Cardiac atrium fibroblast (primary cell): ENCODE measurements around the gene IL4. TPM values are rescaled to one million over a fixed set of nuclear protein-coding genes. Genes with fewer than 3 reads are reported as not detected.

ENCODE experiments used
- total RNA-seq: library from RNA; depleted of rRNA; stranded (reverse); fragments of >200 nt; gene quantifications from 2 replicates; pipeline ENCODE4 v1.2.3, GENCODE V29; 2015

Gene IL4
- not detected in 2 replicates for total RNA-seq

GRCh38 chr5:132673939-132674630 is at the start of gene IL4:
IL4 (plus strand) TSS chr5:132673989; CDS start chr5:132674051, 62 bp downstream.

DNA sequence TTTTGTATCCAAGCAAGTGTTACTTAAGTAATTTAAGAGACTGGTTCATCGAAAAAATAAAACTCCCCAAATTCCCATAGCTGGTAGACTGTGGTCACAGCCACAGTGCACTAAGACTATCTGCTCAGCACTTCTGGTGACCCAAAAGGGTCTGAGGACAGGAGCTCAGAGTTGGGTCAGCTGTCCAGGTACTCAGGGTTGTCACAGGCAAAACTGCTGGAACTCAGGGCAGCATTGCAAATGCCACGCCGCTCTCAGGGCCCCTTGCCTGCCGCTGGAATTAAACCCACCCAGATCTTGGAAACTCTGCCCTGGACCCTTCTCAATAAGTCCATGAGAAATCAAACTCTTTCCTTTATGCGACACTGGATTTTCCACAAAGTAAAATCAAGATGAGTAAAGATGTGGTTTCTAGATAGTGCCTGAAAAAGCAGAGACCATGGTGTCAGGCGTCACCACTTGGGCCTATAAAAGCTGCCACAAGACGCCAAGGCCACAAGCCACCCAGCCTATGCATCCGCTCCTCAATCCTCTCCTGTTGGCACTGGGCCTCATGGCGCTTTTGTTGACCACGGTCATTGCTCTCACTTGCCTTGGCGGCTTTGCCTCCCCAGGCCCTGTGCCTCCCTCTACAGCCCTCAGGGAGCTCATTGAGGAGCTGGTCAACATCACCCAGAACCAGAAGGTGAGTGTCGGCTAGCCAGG is 16.0 kb upstream of the IL4 start, which contains the start of gene IL13:
TSS of gene IL13 (plus strand) at position 498 of the 705 bp plus-strand sequence. CDS start at position 512, 14 bp downstream.

Other genes with a start within 250 kb of the IL4 start
- gene IRF1, start 183.2 kb upstream of the IL4 start, total RNA-seq, result 13.4 and 23.3 TPM in 2 replicates
- gene IL5, start 130.5 kb upstream of the IL4 start, total RNA-seq, result not detected in 2 replicates
- 6.7 and 8.6 TPM in 2 replicates for gene RAD50, start 117.0 kb upstream of the IL4 start, total RNA-seq
- gene IL13, start 15.8 kb upstream of the IL4 start, total RNA-seq, result 1.3 TPM in 1 of 2 replicates, not detected in the other
- 3.2 and 5.1 TPM in 2 replicates for gene KIF3A, start 63.6 kb downstream of the IL4 start, total RNA-seq
- gene CCNI2, start 73.4 kb downstream of the IL4 start, total RNA-seq, result not detected in 2 replicates
- 26.9 and 41.5 TPM in 2 replicates for gene SEPTIN8, start 103.2 kb downstream of the IL4 start, total RNA-seq
- 0.16 TPM in 1 of 2 replicates, not detected in the other for gene SOWAHA, start 139.3 kb downstream of the IL4 start, total RNA-seq
- 5.2 and 19.1 TPM in 2 replicates for gene SHROOM1, start 156.7 kb downstream of the IL4 start, total RNA-seq
- not detected in 2 replicates for gene GDF9, start 192.5 kb downstream of the IL4 start, total RNA-seq
- gene UQCRQ, start 192.7 kb downstream of the IL4 start, total RNA-seq, result 149 and 159 TPM in 2 replicates
- 0.16 TPM in 1 of 2 replicates, not detected in the other for gene LEAP2, start 199.7 kb downstream of the IL4 start, total RNA-seq